SK-MEL-5 (cell line): ENCODE data around the gene ITGB1. TPM values are rescaled to one million over a fixed set of nuclear protein-coding genes. Genes with fewer than 3 reads are reported as not detected.

ENCODE experiments used
- DNase-seq: peaks from one replicate; pipeline ENCODE4 v3.0.0-alpha.2; 2016; ENCODE audit warnings: low read depth, low spot score
- in situ Hi-C: cut with HindIII; loops from 2 replicates; pipeline ENCODE4 v1.10.0; 2016; ENCODE audit warnings: low sequenced_read_pairs, high pct_unique_total_duplicates, low pct_unique_long_range_greater_than_20kb
- total RNA-seq: library from RNA; depleted of rRNA; stranded (reverse); fragments of >200 nt; shearing (Covaris generic); gene quantifications from 2 replicates; pipeline ENCODE4 v1.2.3, GENCODE V29; 2014

The ITGB1 gene
- total RNA-seq, 1 experiment from 2014 or later, result 402 TPM

DNA sequence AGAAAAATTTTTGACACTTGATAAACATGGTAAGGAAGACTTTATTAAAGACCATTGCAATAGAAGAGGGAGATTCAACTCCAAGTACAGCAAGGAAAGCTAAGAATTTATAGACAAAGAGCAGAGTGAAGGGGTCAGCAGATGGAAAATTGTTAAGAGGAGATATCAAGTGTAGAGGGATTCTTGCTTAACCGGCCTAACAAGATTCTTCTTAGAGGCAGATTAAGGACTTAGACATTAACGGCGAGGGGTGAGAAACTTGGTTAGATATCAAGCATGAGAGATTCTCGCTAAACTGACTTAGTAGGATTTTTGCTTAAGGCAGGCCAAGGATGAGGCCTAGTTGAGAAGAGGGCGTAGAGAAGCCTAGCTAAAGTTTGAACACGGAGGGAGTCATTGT is 76.0 kb downstream of the ITGB1 start:
- in situ Hi-C loops, result no loop called here

DNA sequence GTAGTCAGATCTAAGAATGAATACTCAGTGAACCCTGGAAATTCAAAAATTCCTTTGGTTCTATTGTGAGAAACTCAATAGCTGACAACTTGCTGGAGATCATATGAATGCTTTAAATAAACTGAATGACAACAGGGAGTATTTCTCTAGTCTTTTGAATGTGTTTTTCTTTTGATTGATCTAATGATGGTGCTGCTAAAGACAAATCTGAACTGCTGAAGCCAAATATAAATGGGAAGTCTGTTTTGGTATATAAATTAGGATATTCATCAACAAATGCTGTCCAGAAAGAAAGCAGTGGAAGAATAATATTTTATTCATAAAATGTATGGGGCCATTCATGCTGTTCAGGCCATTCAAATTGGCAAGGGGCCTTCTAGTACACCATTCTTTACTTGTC is 79.4 kb downstream of the ITGB1 start:
- DNase-seq, result peak; percentile 55
- in situ Hi-C loops, result no loop called here

More for the DNA sequence above, 76.0 kb downstream of the ITGB1 start:
- no peak for DNase-seq

DNA sequence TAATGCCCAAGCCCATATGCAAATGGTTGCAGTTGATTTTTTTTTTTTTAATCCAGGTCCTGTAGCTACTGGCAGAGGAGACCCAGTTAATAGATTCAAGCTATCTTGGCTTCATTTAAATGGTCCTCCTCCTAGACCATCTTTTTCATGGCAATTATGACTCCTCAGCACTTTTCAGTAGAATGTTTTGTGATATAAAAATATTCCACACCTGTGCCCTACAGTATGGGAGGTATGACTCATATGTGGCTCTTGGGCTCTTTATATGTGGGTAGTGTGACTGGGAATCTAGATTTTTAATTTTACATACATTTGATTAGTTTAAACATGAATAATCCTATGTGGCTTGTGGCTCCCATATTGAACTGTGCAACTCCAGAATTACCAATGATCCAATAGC is 80.1 kb downstream of the ITGB1 start:
- in situ Hi-C loops, result no loop called here
- DNase-seq, result no peak

DNA sequence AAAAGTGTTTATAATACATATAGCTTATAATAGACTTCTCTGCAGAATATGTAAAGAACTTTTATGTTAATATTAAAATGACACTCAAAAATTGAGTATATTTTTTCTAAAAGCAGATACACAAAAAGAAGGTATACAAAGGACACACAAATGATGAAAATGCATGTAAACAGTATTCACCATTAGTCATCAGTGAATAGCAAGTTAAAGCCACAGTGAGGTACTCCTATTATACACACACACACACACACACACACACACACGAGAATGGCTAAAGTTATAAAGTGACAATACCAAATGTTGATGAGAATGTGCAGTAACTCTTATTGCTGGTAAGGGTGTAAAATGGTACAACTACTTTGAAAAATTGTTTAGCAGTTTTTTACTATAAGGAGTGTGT is 92.9 kb downstream of the ITGB1 start:
- no peak for DNase-seq
- in situ Hi-C loops, result no loop called here

DNA sequence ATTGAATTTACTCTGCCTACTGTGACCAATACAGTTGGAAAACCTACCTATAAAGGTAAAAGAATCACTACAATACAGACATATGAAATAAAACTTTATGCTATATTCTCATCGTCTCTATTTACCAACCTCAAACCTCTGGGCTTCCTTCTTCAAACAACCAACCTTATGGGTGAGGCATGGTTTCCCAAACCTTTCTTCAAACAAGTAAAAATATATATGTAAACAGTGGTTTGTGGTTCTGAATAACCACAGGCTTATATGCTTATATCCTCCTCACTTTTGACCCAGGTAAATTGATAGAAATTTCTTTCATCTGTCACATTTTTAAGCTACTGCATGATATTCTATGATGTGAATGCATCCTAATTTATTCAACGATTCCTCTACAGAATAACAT is 103.6 kb downstream of the ITGB1 start:
- in situ Hi-C loops, result no loop called here
- no peak for DNase-seq

DNA sequence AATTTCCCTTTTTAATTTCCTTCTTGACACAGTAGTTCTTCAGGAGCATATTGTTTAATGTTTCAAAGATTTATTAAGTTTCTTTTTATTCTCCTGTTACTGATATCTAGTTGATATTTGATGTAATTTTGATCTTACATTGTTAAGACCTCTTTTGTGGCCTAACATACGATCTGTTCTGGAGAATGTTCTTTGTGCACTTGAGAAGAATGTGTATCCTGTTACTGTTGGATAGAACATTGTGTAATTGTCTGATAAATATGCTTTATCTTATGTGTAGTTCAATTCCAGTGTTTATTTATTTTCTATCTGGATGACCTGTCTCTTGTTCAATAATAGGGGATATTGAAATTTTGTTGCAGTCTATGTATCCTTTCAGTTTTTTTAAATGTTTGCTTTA is 106.7 kb downstream of the ITGB1 start:
- DNase-seq, result no peak
- in situ Hi-C loops, result no loop called here
